HCT116 (cell line): ENCODE measurements around the gene HS6ST1. TPM values are rescaled to one million over a fixed set of nuclear protein-coding genes. Genes with fewer than 3 reads are reported as not detected.

Source experiments
- ATAC-seq: fragments of 200-7000 bp; cut with Tn5 transposase; 2 replicates; pipeline ENCODE4 v1.9.1; 2020; ENCODE audit warnings: mild to moderate bottlenecking, moderate library complexity
- BruUV-seq: library from RNA; stranded (reverse); fragments of 400-500 nt; replicated peaks from 2 replicates; lab custom pipeline; 2021; lab: Mats Ljungman, UMichigan
- CTCF ChIA-PET: fragments of 300-600 bp; sonication (Branson Sonifier 250); formaldehyde crosslinking; loops from one replicate; lab custom pipeline; 2021; ENCODE audit warnings: antibody characterized with exemption; lab: Charles Lee
- POLR2A ChIA-PET: fragments of 300-600, 350-600 bp; sonication (Branson Sonifier 250); formaldehyde crosslinking; loops from one replicate; lab custom pipeline; 2021; ENCODE audit warnings: antibody characterized with exemption; lab: Charles Lee
- RAD21 ChIA-PET, 2 experiments: fragments of 300-600 bp; sonication (Branson Sonifier 250); formaldehyde crosslinking; loops; one replicate each; lab custom pipeline; 2023; ENCODE audit warnings: low total read pairs in 2 of 2; ENCODE audit not compliant: uncharacterized antibody in 2 of 2, unreplicated experiment in 2 of 2, low non-redundant PET in 1 of 2; lab: Charles Lee
- DNase-seq: peaks from one replicate; pipeline ENCODE4 v3.0.0-alpha.2; 2010; ENCODE audit warnings: low read depth, low spot score
- H2AFZ ChIP-seq: fragments of 200-600 bp; shearing (Covaris generic), sonication (generic); 2 replicates; pipeline ENCODE4 v1.6.1; 2017; ENCODE audit warnings: low read depth, mixed run types, mixed read lengths, antibody characterized with exemption, low read length; ENCODE audit not compliant: poor library complexity, severe bottlenecking
- H3K27ac ChIP-seq: 2 replicates; pipeline ENCODE4 v1.5.1; 2012; ENCODE audit warnings: low read depth, low read length
- H3K27me3 ChIP-seq: fragments of 200-600 bp; sonication (generic); 2 replicates; pipeline ENCODE4 v1.6.1; 2016; ENCODE audit warnings: mixed run types, low read length, mixed read lengths; ENCODE audit not compliant: insufficient read depth
- H3K36me3 ChIP-seq, 2 experiments: fragments of 200-500 bp in 1 of 2; fragments of 200-600 bp in 1 of 2; sonication (Bioruptor generic) in 1 of 2; sonication (generic) in 1 of 2; 2 replicates each; pipeline versions ENCODE4 v1.5.1 to v1.6.1; 2014 to 2016; ENCODE audit warnings: low read length in 2 of 2, inconsistent platforms in 1 of 2, mixed read lengths in 1 of 2, mixed run types in 1 of 2; ENCODE audit not compliant: insufficient read depth in 2 of 2, control insufficient read depth in 1 of 2
- H3K4me1 ChIP-seq, 2 experiments: fragments of 200-600 bp in 1 of 2; sonication (generic) in 1 of 2; 2 replicates each; pipeline versions ENCODE4 v1.5.1 to v1.6.1; 2012 to 2017; ENCODE audit warnings: low read length in 2 of 2, inconsistent platforms in 1 of 2, mild to moderate bottlenecking in 1 of 2, mixed read lengths in 1 of 2, mixed run types in 1 of 2, moderate library complexity in 1 of 2; ENCODE audit not compliant: insufficient read depth in 2 of 2, control insufficient read depth in 1 of 2
- H3K4me2 ChIP-seq: fragments of 200-600 bp; sonication (generic); 2 replicates; pipeline ENCODE4 v1.6.1; 2017; ENCODE audit warnings: mixed run types, low read length, mixed read lengths
- H3K4me3 ChIP-seq, 2 experiments: fragments of 200-600 bp in 1 of 2; sonication (generic) in 1 of 2; replicated peaks in 1 of 2; 2 replicates each; pipeline ENCODE4 v1.5.1; 2011 to 2016; ENCODE audit warnings: low read length in 2 of 2, control low read depth in 1 of 2, low read depth in 1 of 2, mild to moderate bottlenecking in 1 of 2, mixed read lengths in 1 of 2, mixed run types in 1 of 2
- H3K79me2 ChIP-seq: fragments of 200-600 bp; sonication (generic); 2 replicates; pipeline ENCODE4 v1.6.1; 2017; ENCODE audit warnings: mild to moderate bottlenecking, mixed run types, low read length, moderate library complexity, mixed read lengths; ENCODE audit not compliant: insufficient read depth
- H3K9ac ChIP-seq: fragments of 200-600 bp; sonication (generic); 2 replicates; pipeline ENCODE4 v1.6.1; 2016; ENCODE audit warnings: low read length, mixed read lengths
- H3K9me2 ChIP-seq: fragments of 200-600 bp; sonication (generic), shearing (Covaris generic); 2 replicates; pipeline ENCODE4 v1.6.1; 2017; ENCODE audit warnings: mixed run types, mild to moderate bottlenecking, moderate library complexity; ENCODE audit not compliant: insufficient read depth
- H3K9me3 ChIP-seq, 2 experiments: fragments of 200-500 bp in 1 of 2; fragments of 200-600 bp in 1 of 2; sonication (Bioruptor generic) in 1 of 2; sonication (generic) in 1 of 2; 2 replicates each; pipeline ENCODE4 v1.6.1; 2014 to 2017; ENCODE audit warnings: low read length in 2 of 2, mixed read lengths in 2 of 2, inconsistent platforms in 1 of 2, low read depth in 1 of 2, mild to moderate bottlenecking in 1 of 2, mixed run types in 1 of 2, moderate library complexity in 1 of 2; ENCODE audit not compliant: control insufficient read depth in 1 of 2, insufficient read depth in 1 of 2
- H4K20me1 ChIP-seq: fragments of 200-600 bp; sonication (generic), shearing (Covaris generic); 2 replicates; pipeline ENCODE4 v1.6.1; 2017; ENCODE audit warnings: mixed run types, mild to moderate bottlenecking, moderate library complexity; ENCODE audit not compliant: insufficient read depth
- CBX3 ChIP-seq: IDR thresholded peaks from 2 replicates; pipeline ENCODE4 v1.6.1; 2012; ENCODE audit warnings: low read depth
- CEBPB ChIP-seq: IDR thresholded peaks from 2 replicates; pipeline ENCODE4 v1.6.1; 2012; ENCODE audit warnings: low read depth
- CTCF ChIP-seq, 3 experiments: fragments of 200-600 bp in 1 of 3; sonication (generic) in 1 of 3; IDR thresholded peaks in 2 of 3; conservative IDR thresholded peaks in 1 of 3; 2 replicates each; pipeline ENCODE4 v1.5.1; 2012 to 2017; ENCODE audit warnings: low read depth in 2 of 3, low read length in 2 of 3, antibody characterized with exemption in 1 of 3, borderline replicate concordance in 1 of 3, control low read depth in 1 of 3, mild to moderate bottlenecking in 1 of 3, mixed read lengths in 1 of 3, mixed run types in 1 of 3, moderate library complexity in 1 of 3; ENCODE audit not compliant: insufficient read depth in 1 of 3
- EGR1 ChIP-seq: IDR thresholded peaks from 2 replicates; pipeline ENCODE4 v1.6.1; 2012; ENCODE audit warnings: low read depth
- ELF1 ChIP-seq: IDR thresholded peaks from 2 replicates; pipeline ENCODE4 v1.6.1; 2012; ENCODE audit warnings: low read depth, borderline replicate concordance
- EZH2 ChIP-seq: fragments of 200-600 bp; sonication (generic); IDR thresholded peaks from 2 replicates; pipeline ENCODE4 v1.6.1; 2017; ENCODE audit warnings: antibody characterized with exemption, mixed run types
- EZH2phosphoT487 ChIP-seq: fragments of 200-600 bp; IDR thresholded peaks from 2 replicates; pipeline ENCODE4 v1.6.1; 2018; ENCODE audit warnings: antibody characterized with exemption, borderline replicate concordance
- FOSL1 ChIP-seq: IDR thresholded peaks from 2 replicates; pipeline ENCODE4 v1.6.1; 2012; ENCODE audit warnings: low read depth
- POLR2AphosphoS5 ChIP-seq: IDR thresholded peaks from 2 replicates; pipeline ENCODE4 v1.6.1; 2011; ENCODE audit warnings: mild to moderate bottlenecking, low read depth, low read length, moderate library complexity
- RAD21 ChIP-seq: IDR thresholded peaks from 2 replicates; pipeline ENCODE4 v1.6.1; 2012; ENCODE audit warnings: low read depth, mild to moderate bottlenecking
- REST ChIP-seq: IDR thresholded peaks from 2 replicates; pipeline ENCODE4 v1.6.1; 2012; ENCODE audit warnings: low read depth
- SRF ChIP-seq: IDR thresholded peaks from 2 replicates; pipeline ENCODE4 v1.6.1; 2012; ENCODE audit warnings: low read depth
- ZNF274 ChIP-seq: fragments of 200-500 bp; sonication (Bioruptor generic); IDR thresholded peaks from 2 replicates; pipeline ENCODE4 v1.6.1; 2014; ENCODE audit warnings: mild to moderate bottlenecking, low read depth, low read length, inconsistent platforms
- intact Hi-C: fragments of 100-400 bp; cut with micrococcal nuclease; formaldehyde crosslinking; loops from 2 replicates; pipeline ENCODE4 v1.10.0; 2022
- total RNA-seq: library from RNA; stranded (reverse); gene quantifications from one replicate; pipeline ENCODE4 v1.2.1, GENCODE V29; 2021; ENCODE audit not compliant: unreplicated experiment
- TF ChIP-seq, protein P1 (sequence below): IDR thresholded peaks from 2 replicates; pipeline ENCODE4 v1.6.1; 2012
- TF ChIP-seq, protein P2 (sequence below): IDR thresholded peaks from 2 replicates; pipeline ENCODE4 v1.6.1; 2012
- TF ChIP-seq, protein P3 (sequence below): IDR thresholded peaks from 2 replicates; pipeline ENCODE4 v1.6.1; 2011; ENCODE audit warnings: mild to moderate bottlenecking, low read length, moderate library complexity; ENCODE audit not compliant: insufficient replicate concordance; ENCODE audit errors: extremely low read depth

HS6ST1 gene
- total RNA-seq, 1 experiment from 2014 or later: 35.0 TPM

GRCh38 chr2:128299628-128300027, 19.0 kb downstream of the HS6ST1 start:
- no peaks in the 10 kb centered on the region; the same call in 1 of the 2 replicates for H4K20me1 ChIP-seq
- H3K27ac ChIP-seq: no peak overlapping the region; the same call in 1 of the 2 replicates
- TF ChIP-seq, protein P1, sequence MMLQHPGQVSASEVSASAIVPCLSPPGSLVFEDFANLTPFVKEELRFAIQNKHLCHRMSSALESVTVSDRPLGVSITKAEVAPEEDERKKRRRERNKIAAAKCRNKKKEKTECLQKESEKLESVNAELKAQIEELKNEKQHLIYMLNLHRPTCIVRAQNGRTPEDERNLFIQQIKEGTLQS: no peak
- TF ChIP-seq RAD21 (no peak), REST (no peak), CBX3 (no peak), POLR2AphosphoS5 (no peak), CTCF (IDR thresholded peaks at IDR 0.05 in 2 of 3, conservative IDR thresholded peaks at IDR 0.05 in 1 of 3; ENCODE audit: borderline replicate concordance in 1 of 3, insufficient read depth in 1 of 3, low read depth in 2 of 3, low read length in 2 of 3) (no peak), CEBPB (no peak), EZH2phosphoT487 (no peak), EGR1 (no peak), SRF (no peak), ZNF274 (no peak), FOSL1 (no peak), EZH2 (no peak), ELF1 (no peak)
- TF ChIP-seq, protein P2, sequence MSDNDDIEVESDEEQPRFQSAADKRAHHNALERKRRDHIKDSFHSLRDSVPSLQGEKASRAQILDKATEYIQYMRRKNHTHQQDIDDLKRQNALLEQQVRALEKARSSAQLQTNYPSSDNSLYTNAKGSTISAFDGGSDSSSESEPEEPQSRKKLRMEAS: no peak
- TF ChIP-seq, protein P3, sequence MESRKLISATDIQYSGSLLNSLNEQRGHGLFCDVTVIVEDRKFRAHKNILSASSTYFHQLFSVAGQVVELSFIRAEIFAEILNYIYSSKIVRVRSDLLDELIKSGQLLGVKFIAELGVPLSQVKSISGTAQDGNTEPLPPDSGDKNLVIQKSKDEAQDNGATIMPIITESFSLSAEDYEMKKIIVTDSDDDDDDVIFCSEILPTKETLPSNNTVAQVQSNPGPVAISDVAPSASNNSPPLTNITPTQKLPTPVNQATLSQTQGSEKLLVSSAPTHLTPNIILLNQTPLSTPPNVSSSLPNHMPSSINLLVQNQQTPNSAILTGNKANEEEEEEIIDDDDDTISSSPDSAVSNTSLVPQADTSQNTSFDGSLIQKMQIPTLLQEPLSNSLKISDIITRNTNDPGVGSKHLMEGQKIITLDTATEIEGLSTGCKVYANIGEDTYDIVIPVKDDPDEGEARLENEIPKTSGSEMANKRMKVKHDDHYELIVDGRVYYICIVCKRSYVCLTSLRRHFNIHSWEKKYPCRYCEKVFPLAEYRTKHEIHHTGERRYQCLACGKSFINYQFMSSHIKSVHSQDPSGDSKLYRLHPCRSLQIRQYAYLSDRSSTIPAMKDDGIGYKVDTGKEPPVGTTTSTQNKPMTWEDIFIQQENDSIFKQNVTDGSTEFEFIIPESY: no peak
- ATAC-seq (no peak), DNase-seq (no peak)
- no peak overlapping the region for H2AFZ ChIP-seq
- peaks cover 9 to 30% of the 10 kb centered on the region in 2 experiments for H3K4me1 ChIP-seq
- H3K4me2 ChIP-seq: no peak overlapping the region
- H3K9me3 ChIP-seq: no peaks in the 10 kb centered on the region
- ChIA-PET RAD21 (no interaction called here), CTCF (no interaction called here), POLR2A (no interaction called here)
- BruUV-seq: no TSS peak
- intact Hi-C loops: no loop called here
- peaks cover 92% of the 10 kb centered on the region for H3K79me2 ChIP-seq
- no peaks in the 10 kb centered on the region for H3K27me3 ChIP-seq
- H3K4me3 ChIP-seq: no peak overlapping the region
- H3K9me2 ChIP-seq: no peaks in the 10 kb centered on the region
- H3K36me3 ChIP-seq: no peaks in the 10 kb centered on the region
- H3K9ac ChIP-seq: no peak overlapping the region
